Neural crest cell (in vitro differentiated cells): ENCODE data around the gene WBP2NL. TPM values are rescaled to one million over a fixed set of nuclear protein-coding genes. Genes with fewer than 3 reads are reported as not detected.

Experiments
- DNase-seq: peaks from one replicate; pipeline ENCODE4 v3.0.0; 2021; ENCODE audit warnings: low read depth, mixed read lengths, low spot score
- H3K27ac Mint-ChIP-seq: one replicate; pipeline ENCODE4 v1.8.0; 2021; ENCODE audit warnings: mild to moderate bottlenecking, mixed read lengths; ENCODE audit not compliant: unreplicated experiment
- H3K27me3 Mint-ChIP-seq: 2 replicates; pipeline ENCODE4 v1.8.0; 2021; ENCODE audit warnings: low read depth, mild to moderate bottlenecking, mixed read lengths
- H3K36me3 Mint-ChIP-seq: 2 replicates; pipeline ENCODE4 v1.8.0; 2021; ENCODE audit warnings: low read depth, mild to moderate bottlenecking, mixed read lengths
- H3K4me1 Mint-ChIP-seq: 2 replicates; pipeline ENCODE4 v1.8.0; 2021; ENCODE audit warnings: mixed read lengths
- H3K4me3 Mint-ChIP-seq: one replicate; pipeline ENCODE4 v1.8.0; 2021; ENCODE audit warnings: mild to moderate bottlenecking, mixed read lengths
- H3K9me3 Mint-ChIP-seq: 2 replicates; pipeline ENCODE4 v1.8.0; 2021; ENCODE audit warnings: mixed read lengths
- total RNA-seq: library from RNA; stranded (reverse); gene quantifications from 2 replicates; pipeline ENCODE4 v1.2.1, GENCODE V29; 2021
- TF ChIP-seq, protein P1 (sequence below): fragments of 200-600 bp; sonication (generic); conservative IDR thresholded peaks from 2 replicates; pipeline ENCODE4 v1.5.0; 2021; ENCODE audit warnings: antibody characterized with exemption, mild to moderate bottlenecking

WBP2NL gene
- total RNA-seq, 1 donor from 2014 or later = not detected

GRCh38 chr22:41992496-41992895 is 6.1 kb upstream of the WBP2NL start:
- H3K36me3 Mint-ChIP-seq = peaks cover 18% of the 10 kb centered on the region
- H3K27ac Mint-ChIP-seq = no peak overlapping the region
- TF ChIP-seq, protein P1, sequence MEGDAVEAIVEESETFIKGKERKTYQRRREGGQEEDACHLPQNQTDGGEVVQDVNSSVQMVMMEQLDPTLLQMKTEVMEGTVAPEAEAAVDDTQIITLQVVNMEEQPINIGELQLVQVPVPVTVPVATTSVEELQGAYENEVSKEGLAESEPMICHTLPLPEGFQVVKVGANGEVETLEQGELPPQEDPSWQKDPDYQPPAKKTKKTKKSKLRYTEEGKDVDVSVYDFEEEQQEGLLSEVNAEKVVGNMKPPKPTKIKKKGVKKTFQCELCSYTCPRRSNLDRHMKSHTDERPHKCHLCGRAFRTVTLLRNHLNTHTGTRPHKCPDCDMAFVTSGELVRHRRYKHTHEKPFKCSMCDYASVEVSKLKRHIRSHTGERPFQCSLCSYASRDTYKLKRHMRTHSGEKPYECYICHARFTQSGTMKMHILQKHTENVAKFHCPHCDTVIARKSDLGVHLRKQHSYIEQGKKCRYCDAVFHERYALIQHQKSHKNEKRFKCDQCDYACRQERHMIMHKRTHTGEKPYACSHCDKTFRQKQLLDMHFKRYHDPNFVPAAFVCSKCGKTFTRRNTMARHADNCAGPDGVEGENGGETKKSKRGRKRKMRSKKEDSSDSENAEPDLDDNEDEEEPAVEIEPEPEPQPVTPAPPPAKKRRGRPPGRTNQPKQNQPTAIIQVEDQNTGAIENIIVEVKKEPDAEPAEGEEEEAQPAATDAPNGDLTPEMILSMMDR = no peak
- no peaks in the 10 kb centered on the region for H3K27me3 Mint-ChIP-seq
- no peaks in the 10 kb centered on the region for H3K9me3 Mint-ChIP-seq
- no peak overlapping the region for H3K4me3 Mint-ChIP-seq
- no peak for DNase-seq
- H3K4me1 Mint-ChIP-seq = no peaks in the 10 kb centered on the region

DNA sequence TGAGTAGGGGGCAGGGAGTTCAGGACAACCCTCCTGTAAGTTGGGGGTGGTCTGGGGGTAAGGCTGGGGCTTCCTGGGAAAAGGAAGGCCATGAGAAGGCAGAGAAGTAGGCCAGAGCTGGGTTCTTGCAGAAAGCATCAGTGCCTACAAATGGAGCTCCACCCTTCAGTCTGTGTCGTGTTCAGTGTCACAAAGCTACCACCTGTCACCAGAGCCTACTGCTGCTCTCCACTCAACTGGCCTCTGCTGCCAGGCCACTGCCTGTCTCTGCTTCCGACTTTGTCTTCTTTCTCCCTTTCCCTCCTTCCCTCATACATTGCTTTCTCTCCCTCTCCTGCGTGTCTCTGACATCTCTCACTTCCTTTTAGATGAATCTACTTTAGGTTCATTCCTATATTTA is 3.4 kb upstream of the WBP2NL start:
- DNase-seq = no peak
- no peaks in the 10 kb centered on the region for H3K27me3 Mint-ChIP-seq
- peaks cover 18% of the 10 kb centered on the region for H3K36me3 Mint-ChIP-seq
- no peak overlapping the region for H3K27ac Mint-ChIP-seq
- TF ChIP-seq, protein P1 = no peak
- peaks cover 2% of the 10 kb centered on the region for H3K9me3 Mint-ChIP-seq
- no peak overlapping the region for H3K4me3 Mint-ChIP-seq
- H3K4me1 Mint-ChIP-seq = no peaks in the 10 kb centered on the region

- peaks cover 2% of the 10 kb centered on the region for H3K9me3 Mint-ChIP-seq
- TF ChIP-seq, protein P1 = no peak
- peaks cover 18% of the 10 kb centered on the region for H3K36me3 Mint-ChIP-seq
- H3K27ac Mint-ChIP-seq = no peak overlapping the region
- H3K4me1 Mint-ChIP-seq = no peaks in the 10 kb centered on the region
- DNase-seq = no peak
- H3K27me3 Mint-ChIP-seq = peaks cover 3% of the 10 kb centered on the region
- no peak overlapping the region for H3K4me3 Mint-ChIP-seq
Measured at GRCh38 chr22:41996826-41997225, 1.8 kb upstream of the WBP2NL start.

DNA sequence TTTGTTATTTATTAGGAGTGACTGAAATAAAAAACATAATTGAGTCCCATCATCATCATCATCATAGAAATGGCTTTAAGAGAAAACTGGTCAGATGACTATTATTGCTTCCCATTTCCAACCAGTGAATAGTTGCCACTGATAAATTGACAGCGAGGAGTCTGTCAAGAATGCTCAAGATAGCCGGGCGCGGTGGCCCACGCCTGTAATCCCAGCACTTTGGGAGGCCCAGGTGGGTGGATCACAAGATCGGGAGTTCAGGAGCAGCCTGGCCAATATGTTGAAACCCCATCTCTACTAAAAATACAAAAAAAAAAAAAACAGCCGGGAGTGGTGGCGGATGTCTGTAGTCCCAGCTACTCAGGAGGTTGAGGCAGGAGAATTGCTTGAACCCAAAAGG is 1.9 kb downstream of the WBP2NL start:
- H3K9me3 Mint-ChIP-seq = peaks cover 2% of the 10 kb centered on the region
- H3K27ac Mint-ChIP-seq = no peak overlapping the region
- H3K36me3 Mint-ChIP-seq = peaks cover 13% of the 10 kb centered on the region
- TF ChIP-seq, protein P1 = no peak
- H3K4me1 Mint-ChIP-seq = no peaks in the 10 kb centered on the region
- H3K27me3 Mint-ChIP-seq = peaks cover 8% of the 10 kb centered on the region
- H3K4me3 Mint-ChIP-seq = no peak overlapping the region
- DNase-seq = no peak

- Mint-ChIP-seq H3K36me3 (peaks cover 13% of the 10 kb centered on the region), H3K4me1 (no peaks in the 10 kb centered on the region), H3K27ac (no peak overlapping the region), H3K9me3 (peaks cover 2% of the 10 kb centered on the region), H3K27me3 (peaks cover 8% of the 10 kb centered on the region), H3K4me3 (no peak overlapping the region)
- TF ChIP-seq, protein P1 = no peak
- DNase-seq = no peak
Measured at GRCh38 chr22:42001121-42001520, 2.5 kb downstream of the WBP2NL start.

DNA sequence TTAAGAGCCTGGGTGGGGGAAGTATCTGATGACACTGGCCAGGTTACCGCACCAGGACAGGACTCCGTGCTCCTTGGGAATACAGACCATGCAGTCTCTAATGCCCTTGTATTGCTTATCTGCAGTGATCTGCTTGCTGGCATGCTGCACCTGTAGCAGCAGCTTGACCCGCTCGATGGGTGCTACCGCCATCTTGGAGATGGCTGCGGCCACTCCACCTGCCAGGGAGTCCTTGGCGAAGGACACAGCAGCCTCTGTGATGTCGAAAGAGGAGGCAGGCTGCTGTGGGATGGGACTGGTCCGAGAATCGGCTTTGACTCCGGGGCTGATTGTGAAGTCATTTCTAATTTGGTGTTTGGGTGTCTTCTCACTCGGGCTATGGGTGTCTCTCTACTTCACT is 3.1 kb downstream of the WBP2NL start:
- peaks cover 2% of the 10 kb centered on the region for H3K9me3 Mint-ChIP-seq
- DNase-seq = no peak
- peaks cover 13% of the 10 kb centered on the region for H3K27me3 Mint-ChIP-seq
- no peak overlapping the region for H3K27ac Mint-ChIP-seq
- peaks cover 13% of the 10 kb centered on the region for H3K36me3 Mint-ChIP-seq
- no peak overlapping the region for H3K4me3 Mint-ChIP-seq
- TF ChIP-seq, protein P1 = no peak
- H3K4me1 Mint-ChIP-seq = no peaks in the 10 kb centered on the region
